Measurements from ENCODE around the gene DMPK.
"Not testable (repeated sequence)": the region's sequence is repeated elsewhere in the genome, so short reads cannot be mapped to it uniquely, and the experiment has no call there.

The DMPK gene

DNA sequence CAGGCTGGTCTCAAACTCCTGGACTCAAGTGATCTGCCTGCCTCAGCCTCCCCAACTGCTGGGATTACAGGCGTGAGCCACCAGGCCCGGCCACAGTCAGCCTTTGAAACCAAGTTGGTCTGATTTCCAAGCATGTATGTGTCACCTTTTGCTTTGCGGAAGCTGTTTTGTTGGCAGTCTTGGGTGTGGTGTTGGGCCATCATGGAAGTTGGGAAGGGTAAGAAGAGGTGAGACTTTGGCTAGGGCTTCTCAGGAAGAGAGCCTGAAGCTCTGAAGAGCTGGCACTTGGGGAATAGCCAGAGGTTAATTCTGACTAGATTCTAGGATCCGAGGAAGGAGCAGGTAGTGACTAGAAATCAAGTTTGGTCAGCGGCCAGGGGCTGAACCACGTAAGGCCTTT, 30.0 kb upstream of the DMPK start:
- Histone ChIP-seq H3K4me1 (ENCODE audit: control insufficient read depth, insufficient read depth, low read length) (peaks cover 24% of the 10 kb centered on the region), H3K27me3 (replicated peaks; ENCODE audit: control insufficient read depth, insufficient read depth, low read length) (no peaks in the 10 kb centered on the region), H3K4me3 (ENCODE audit: low read length) (no peak overlapping the region), H3K9me3 (ENCODE audit: control insufficient read depth, low read length) (no peaks in the 10 kb centered on the region), H3K36me3 (ENCODE audit: control insufficient read depth, insufficient read depth, low read length, severe bottlenecking) (no peaks in the 10 kb centered on the region), H3K9ac (ENCODE audit: low read length) (no peak overlapping the region)
- DNase-seq (ENCODE audit: low read depth): no peak

DNA sequence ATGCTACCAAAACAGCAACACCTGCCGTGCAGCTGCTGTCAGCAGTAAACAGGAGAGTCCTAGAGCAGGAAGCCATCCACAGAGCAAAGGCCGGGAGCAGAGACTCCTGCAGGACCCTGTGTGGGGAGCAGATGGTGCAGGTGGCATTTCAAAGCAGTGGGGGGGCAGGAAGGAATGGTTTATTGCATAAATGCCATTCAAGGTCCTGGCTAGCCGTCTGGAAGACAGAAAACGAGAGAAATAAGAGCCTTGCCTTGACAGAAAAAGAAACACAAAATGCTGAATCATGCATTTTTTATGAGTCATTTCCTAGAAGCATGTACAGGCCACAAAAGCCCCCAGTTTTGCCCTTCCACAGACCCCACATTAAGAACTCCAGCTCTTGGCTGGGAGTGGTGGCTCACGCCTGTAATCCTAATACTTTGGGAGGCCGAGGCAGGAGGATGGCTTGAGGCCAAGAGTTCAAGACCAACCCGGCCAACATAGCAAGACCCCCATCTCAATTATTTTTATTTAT, 27.4 kb upstream of the DMPK start:
- H3K4me1 ChIP-seq (ENCODE audit: control insufficient read depth, insufficient read depth, low read length): peaks cover 29% of the 10 kb centered on the region
- no peaks in the 10 kb centered on the region for H3K27me3 ChIP-seq (replicated peaks; ENCODE audit: control insufficient read depth, insufficient read depth, low read length)
- peaks cover 2% of the 10 kb centered on the region for H3K9me3 ChIP-seq (ENCODE audit: control insufficient read depth, low read length)
- peak; percentile 71 for DNase-seq (ENCODE audit: low read depth)
- peak overlapping the region; percentile 51 for H3K9ac ChIP-seq (ENCODE audit: low read length)
- no peaks in the 10 kb centered on the region for H3K36me3 ChIP-seq (ENCODE audit: control insufficient read depth, insufficient read depth, low read length, severe bottlenecking)
- H3K4me3 ChIP-seq (ENCODE audit: low read length): no peak overlapping the region

- H3K9ac ChIP-seq (ENCODE audit: low read length): no peak overlapping the region
- H3K36me3 ChIP-seq (ENCODE audit: control insufficient read depth, insufficient read depth, low read length, severe bottlenecking): no peaks in the 10 kb centered on the region
- peaks cover 2% of the 10 kb centered on the region for H3K9me3 ChIP-seq (ENCODE audit: control insufficient read depth, low read length)
- H3K4me1 ChIP-seq (ENCODE audit: control insufficient read depth, insufficient read depth, low read length): peaks cover 20% of the 10 kb centered on the region
- H3K4me3 ChIP-seq (ENCODE audit: low read length): no peak overlapping the region
- no peaks in the 10 kb centered on the region for H3K27me3 ChIP-seq (replicated peaks; ENCODE audit: control insufficient read depth, insufficient read depth, low read length)
- DNase-seq (ENCODE audit: low read depth): no peak
Measured at GRCh38 chr19:45805719-45806118, 23.4 kb upstream of the DMPK start.

DNA sequence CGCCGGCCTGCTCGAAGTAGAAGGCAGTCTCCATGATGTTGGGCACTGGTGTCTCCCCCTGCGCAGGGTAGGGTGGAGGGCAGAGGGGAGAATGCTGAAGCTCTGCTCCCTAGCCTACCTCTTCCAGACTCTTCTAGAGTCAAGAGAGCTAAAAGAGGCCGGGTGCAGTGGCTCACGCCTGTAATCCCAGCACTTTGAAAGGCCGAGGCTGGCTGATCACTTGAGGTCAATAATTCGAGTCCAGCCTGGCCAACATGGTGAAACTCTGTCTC, 22.6 kb upstream of the DMPK start:
- Histone ChIP-seq H3K4me3 (ENCODE audit: low read length) (no peak overlapping the region), H3K36me3 (ENCODE audit: control insufficient read depth, insufficient read depth, low read length, severe bottlenecking) (no peaks in the 10 kb centered on the region), H3K9ac (ENCODE audit: low read length) (no peak overlapping the region), H3K4me1 (ENCODE audit: control insufficient read depth, insufficient read depth, low read length) (peaks cover 18% of the 10 kb centered on the region), H3K9me3 (ENCODE audit: control insufficient read depth, low read length) (peaks cover 2% of the 10 kb centered on the region), H3K27me3 (replicated peaks; ENCODE audit: control insufficient read depth, insufficient read depth, low read length) (no peaks in the 10 kb centered on the region)
- DNase-seq (ENCODE audit: low read depth): no peak

GRCh38 chr19:45804140-45804958, 22.1 kb upstream of the DMPK start:
- Histone ChIP-seq H3K4me1 (ENCODE audit: control insufficient read depth, insufficient read depth, low read length) (peaks cover 16% of the 10 kb centered on the region), H3K9ac (ENCODE audit: low read length) (no peak overlapping the region), H3K9me3 (ENCODE audit: control insufficient read depth, low read length) (peaks cover 2% of the 10 kb centered on the region), H3K36me3 (ENCODE audit: control insufficient read depth, insufficient read depth, low read length, severe bottlenecking) (no peaks in the 10 kb centered on the region), H3K27me3 (replicated peaks; ENCODE audit: control insufficient read depth, insufficient read depth, low read length) (no peaks in the 10 kb centered on the region), H3K4me3 (ENCODE audit: low read length) (no peak overlapping the region)
- DNase-seq (ENCODE audit: low read depth): no peak

DNA sequence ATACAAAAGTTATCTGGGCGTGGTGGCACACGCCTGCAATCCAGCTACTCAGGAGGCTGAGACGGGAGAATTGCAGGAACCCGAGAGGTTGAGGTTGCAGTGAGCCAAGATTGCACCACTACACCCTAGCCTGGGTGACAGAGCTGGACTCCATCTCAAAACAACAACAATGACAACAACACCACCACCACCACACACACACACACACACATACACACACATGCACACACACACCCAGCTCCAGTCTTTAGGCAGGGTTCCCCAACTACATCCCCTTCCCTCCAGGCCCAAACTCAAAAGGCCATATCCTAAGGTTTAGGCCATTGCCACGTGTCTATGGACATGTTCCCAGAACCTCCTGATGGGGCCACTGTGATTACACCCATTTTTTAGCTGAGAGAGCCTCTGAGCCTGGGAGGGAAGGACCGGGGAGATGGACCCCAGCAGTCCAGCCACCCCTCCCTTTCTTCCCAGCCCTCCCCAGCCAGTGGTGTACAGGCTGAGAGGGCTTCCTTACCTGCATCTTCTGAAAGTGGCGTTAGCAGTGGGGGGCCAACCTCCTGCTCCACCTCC, 19.4 kb upstream of the DMPK start:
- H3K36me3 ChIP-seq (ENCODE audit: control insufficient read depth, insufficient read depth, low read length, severe bottlenecking): no peaks in the 10 kb centered on the region
- DNase-seq (ENCODE audit: low read depth): no peak
- peaks cover 17% of the 10 kb centered on the region for H3K4me1 ChIP-seq (ENCODE audit: control insufficient read depth, insufficient read depth, low read length)
- no peak overlapping the region for H3K9ac ChIP-seq (ENCODE audit: low read length)
- H3K9me3 ChIP-seq (ENCODE audit: control insufficient read depth, low read length): peaks cover 2% of the 10 kb centered on the region
- H3K4me3 ChIP-seq (ENCODE audit: low read length): no peak overlapping the region
- H3K27me3 ChIP-seq (replicated peaks; ENCODE audit: control insufficient read depth, insufficient read depth, low read length): no peaks in the 10 kb centered on the region

DNA sequence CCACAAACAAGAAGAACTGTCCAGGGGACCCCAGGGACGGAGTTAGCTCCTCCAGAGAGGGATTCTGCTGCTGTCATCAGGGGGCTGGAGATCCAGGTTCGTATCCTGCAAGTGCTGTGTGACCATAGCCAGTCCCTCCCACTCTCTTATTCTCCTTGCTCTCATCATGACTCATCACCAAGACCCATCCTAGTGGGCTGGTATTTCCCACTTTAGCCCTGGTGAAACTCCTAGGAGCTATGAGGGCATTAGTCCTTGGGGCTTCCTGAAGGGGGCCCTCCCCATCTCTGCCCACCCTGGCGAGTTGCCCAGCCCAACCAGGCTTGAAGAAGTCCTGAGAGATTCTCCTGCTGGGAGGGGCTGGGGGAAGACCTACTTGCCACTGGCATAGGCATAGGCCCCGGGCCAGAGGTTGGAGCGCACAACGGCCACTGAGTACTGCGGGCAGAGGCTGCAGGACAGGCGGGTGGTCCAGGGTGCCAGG, 17.8 kb upstream of the DMPK start:
- peaks cover 12% of the 10 kb centered on the region for H3K4me1 ChIP-seq (ENCODE audit: control insufficient read depth, insufficient read depth, low read length)
- H3K9me3 ChIP-seq (ENCODE audit: control insufficient read depth, low read length): no peaks in the 10 kb centered on the region
- H3K36me3 ChIP-seq (ENCODE audit: control insufficient read depth, insufficient read depth, low read length, severe bottlenecking): no peaks in the 10 kb centered on the region
- H3K4me3 ChIP-seq (ENCODE audit: low read length): no peak overlapping the region
- peak; percentile 42 for DNase-seq (ENCODE audit: low read depth)
- H3K9ac ChIP-seq (ENCODE audit: low read length): no peak overlapping the region
- no peaks in the 10 kb centered on the region for H3K27me3 ChIP-seq (replicated peaks; ENCODE audit: control insufficient read depth, insufficient read depth, low read length)

DNA sequence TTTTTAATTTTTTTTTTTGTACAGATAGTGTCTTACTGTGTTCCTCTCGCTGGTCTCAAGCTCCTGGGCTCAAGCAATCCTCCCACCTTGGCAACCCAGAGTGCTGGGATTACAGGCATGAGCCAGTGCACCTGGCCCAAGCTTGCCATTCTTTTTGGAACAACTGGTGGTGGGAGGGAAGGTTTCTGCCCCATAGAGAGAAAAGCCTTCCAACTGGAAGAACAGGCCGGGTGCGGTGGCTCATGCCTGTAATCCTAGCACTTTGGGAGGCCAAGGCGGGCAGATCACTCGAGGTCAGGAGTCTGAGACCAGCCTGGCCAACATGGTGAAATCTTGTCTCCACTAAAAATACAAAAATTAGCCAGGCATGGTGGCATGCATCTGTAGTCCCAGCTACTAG, 17.3 kb upstream of the DMPK start:
- H3K9me3 ChIP-seq (ENCODE audit: control insufficient read depth, low read length); H3K27me3 ChIP-seq (replicated peaks; ENCODE audit: control insufficient read depth, insufficient read depth, low read length); DNase-seq (ENCODE audit: low read depth); H3K36me3 ChIP-seq (ENCODE audit: control insufficient read depth, insufficient read depth, low read length, severe bottlenecking); H3K4me3 ChIP-seq (ENCODE audit: low read length): not testable (repeated sequence)
- Histone ChIP-seq H3K4me1 (ENCODE audit: control insufficient read depth, insufficient read depth, low read length) (peaks cover 12% of the 10 kb centered on the region), H3K9ac (ENCODE audit: low read length) (peak overlapping the region; percentile 1)

GRCh38 chr19:45798995-45799517, 16.8 kb upstream of the DMPK start:
- peak; percentile 92 for DNase-seq (ENCODE audit: low read depth)
- Histone ChIP-seq H3K4me1 (ENCODE audit: control insufficient read depth, insufficient read depth, low read length) (peaks cover 12% of the 10 kb centered on the region), H3K9ac (ENCODE audit: low read length) (peak overlapping the region; percentile 1), H3K9me3 (ENCODE audit: control insufficient read depth, low read length) (no peaks in the 10 kb centered on the region), H3K4me3 (ENCODE audit: low read length) (no peak overlapping the region), H3K36me3 (ENCODE audit: control insufficient read depth, insufficient read depth, low read length, severe bottlenecking) (no peaks in the 10 kb centered on the region), H3K27me3 (replicated peaks; ENCODE audit: control insufficient read depth, insufficient read depth, low read length) (no peaks in the 10 kb centered on the region)

- H3K27me3 ChIP-seq (replicated peaks; ENCODE audit: control insufficient read depth, insufficient read depth, low read length): no peaks in the 10 kb centered on the region
Measured at GRCh38 chr19:45794627-45795026, 12.3 kb upstream of the DMPK start.

DNA sequence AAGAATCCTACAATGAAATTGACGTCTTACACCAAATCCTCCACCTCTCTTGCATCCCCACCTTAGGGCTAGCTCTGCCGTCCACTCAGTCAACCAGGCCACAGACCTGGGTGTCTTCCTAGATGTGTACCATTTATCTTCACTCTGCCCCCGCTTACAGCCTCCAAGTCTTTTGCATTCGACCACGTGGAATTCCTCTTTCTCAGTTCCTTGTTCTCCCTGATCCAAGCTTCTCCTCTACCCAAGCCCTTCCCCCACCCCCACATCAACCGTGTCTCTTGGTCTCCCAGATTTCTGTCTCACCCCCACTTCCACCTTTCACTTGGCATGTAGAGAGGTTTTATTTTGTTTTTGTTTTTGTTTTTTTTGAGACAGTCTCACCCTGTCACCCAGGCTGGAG, 11.6 kb upstream of the DMPK start:
- peaks cover 15% of the 10 kb centered on the region for H3K36me3 ChIP-seq (ENCODE audit: control insufficient read depth, insufficient read depth, low read length, severe bottlenecking)
- no peak overlapping the region for H3K9ac ChIP-seq (ENCODE audit: low read length)
- H3K4me3 ChIP-seq (ENCODE audit: low read length): no peak overlapping the region
- no peaks in the 10 kb centered on the region for H3K9me3 ChIP-seq (ENCODE audit: control insufficient read depth, low read length)
- H3K4me1 ChIP-seq (ENCODE audit: control insufficient read depth, insufficient read depth, low read length): peaks cover 11% of the 10 kb centered on the region
- no peak for DNase-seq (ENCODE audit: low read depth)
- no peaks in the 10 kb centered on the region for H3K27me3 ChIP-seq (replicated peaks; ENCODE audit: control insufficient read depth, insufficient read depth, low read length)

More at GRCh38 chr19:45794627-45795026, 12.3 kb upstream of the DMPK start:
- Histone ChIP-seq H3K4me1 (ENCODE audit: control insufficient read depth, insufficient read depth, low read length) (peaks cover 17% of the 10 kb centered on the region), H3K4me3 (ENCODE audit: low read length) (no peak overlapping the region), H3K9me3 (ENCODE audit: control insufficient read depth, low read length) (no peaks in the 10 kb centered on the region), H3K9ac (ENCODE audit: low read length) (no peak overlapping the region), H3K36me3 (ENCODE audit: control insufficient read depth, insufficient read depth, low read length, severe bottlenecking) (peaks cover 7% of the 10 kb centered on the region)
- no peak for DNase-seq (ENCODE audit: low read depth)

Measured in adipocyte (in vitro differentiated cells).